NB4 (cell line): ENCODE results near the gene NANOGP8.

ENCODE experiments used
- CTCF ChIP-seq: IDR thresholded peaks from one replicate; pipeline ENCODE4 v1.5.1; 2012; ENCODE audit warnings: low read depth, low read length
- POLR2A ChIP-seq: IDR thresholded peaks from 2 replicates; pipeline ENCODE4 v1.6.1; 2011; ENCODE audit warnings: mild to moderate bottlenecking; ENCODE audit not compliant: insufficient read length; ENCODE audit errors: extremely low read depth

DNA sequence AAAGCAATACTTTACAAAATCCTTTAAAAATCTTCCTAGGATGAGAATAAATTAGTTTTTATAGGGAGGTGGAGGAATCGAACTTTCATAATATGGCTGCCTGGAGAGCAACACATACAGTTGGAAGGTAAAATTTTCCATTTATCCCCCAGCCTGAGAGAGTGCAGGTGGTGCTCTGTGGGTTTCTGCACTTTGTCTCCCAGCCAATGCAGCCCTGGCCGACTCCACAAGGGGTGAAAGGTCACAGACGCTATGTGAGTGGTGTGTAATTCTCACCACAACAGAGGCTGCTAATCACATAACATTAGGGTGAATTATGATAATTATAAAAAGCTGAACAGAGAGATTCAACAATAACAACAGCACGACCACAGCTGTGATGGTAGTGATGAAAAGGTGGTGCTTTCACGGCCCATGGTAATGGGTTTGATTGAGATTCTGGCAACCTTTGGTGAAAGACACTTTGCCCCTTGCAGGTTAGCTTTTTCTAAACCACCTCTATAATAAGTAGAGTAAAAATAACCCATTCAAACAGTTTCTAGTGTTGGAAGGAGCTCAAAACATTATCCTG, 30.1 kb upstream of the NANOGP8 start:
- TF ChIP-seq CTCF (no peak), POLR2A (no peak)
